Stomach (tissue), 9 donors: ENCODE measurements around the gene CELSR3. TPM values are rescaled to one million over a fixed set of nuclear protein-coding genes. Genes with fewer than 3 reads are reported as not detected.

ENCODE experiments used
- DNase-seq, 2 donors: peaks; one replicate each; pipeline versions ENCODE4 v3.0.0 to v3.0.0-alpha.2; 2013 to 2019
- H3K27ac ChIP-seq, 5 donors: fragments of 200-600 bp in 4 of 5; sonication (generic) in 4 of 5; one replicate each; pipeline ENCODE4 v1.5.1; 2013 to 2019; ENCODE audit warnings: mild to moderate bottlenecking in 1 of 5, moderate library complexity in 1 of 5
- H3K27me3 ChIP-seq, 3 donors: fragments of 200-600 bp; sonication (generic); one replicate each; pipeline ENCODE4 v1.5.1; 2017 to 2019; ENCODE audit warnings: mixed run types in 1 of 3
- H3K36me3 ChIP-seq, 4 donors: fragments of 200-600 bp; sonication (generic); 1 replicate in 3 of 4; 2 replicates in 1 of 4; pipeline ENCODE4 v1.5.1; 2016 to 2019
- H3K4me1 ChIP-seq, 4 donors: fragments of 200-600 bp; sonication (generic); one replicate each; pipeline ENCODE4 v1.5.1; 2016 to 2019
- H3K4me3 ChIP-seq, 4 donors: fragments of 200-600 bp; sonication (generic) in 3 of 4; one replicate each; pipeline ENCODE4 v1.5.1; 2016 to 2019; ENCODE audit warnings: mild to moderate bottlenecking in 1 of 4
- H3K9me3 ChIP-seq, 4 donors: fragments of 200-600 bp; sonication (generic); one replicate each; pipeline ENCODE4 v1.5.1; 2016 to 2019
- EP300 ChIP-seq: sonication (generic); formaldehyde crosslinking; IDR thresholded peaks from one replicate; pipeline ENCODE4 v1.6.1; 2017; ENCODE audit warnings: antibody characterized with exemption
- POLR2A ChIP-seq, 4 donors: fragments of 450-650 bp; IDR thresholded peaks; one replicate each; pipeline ENCODE4 v1.6.1; 2016; ENCODE audit warnings: antibody characterized with exemption in 4 of 4, control low read depth in 2 of 4, mild to moderate bottlenecking in 1 of 4, moderate library complexity in 1 of 4
- POLR2AphosphoS5 ChIP-seq, 3 donors: sonication (generic); formaldehyde crosslinking; IDR thresholded peaks; one replicate each; pipeline ENCODE4 v1.6.1; 2016; ENCODE audit warnings: antibody characterized with exemption in 3 of 3
- WGBS, 5 donors: extraction: QIAGEN DNeasy Blood & Tissue Kit in 3 of 5; methylation state at CpG; one replicate each; pipeline versions ENCODE4 v1.1.5 to v1.1.7; 2013 to 2018; 5-methylcytosine and 5-hydroxymethylcytosine counted together
- intact Hi-C: fragments of 100-400 bp; cut with DNase I; formaldehyde crosslinking; loops from one replicate; pipeline ENCODE4 v1.15.1; 2023; ENCODE audit warnings: low total_unique reads
- polyA plus RNA-seq, 3 donors: library from polyadenylated mRNA; stranded (reverse); fragments of 200-250 nt; gene quantifications; one replicate each; pipeline ENCODE4 v1.2.3, GENCODE V29; 2013
- total RNA-seq, 5 donors: library from RNA; depleted of rRNA; stranded (reverse); fragments of >200 nt; gene quantifications; one replicate each; pipeline versions ENCODE4 v1.1.0 to v1.2.3, GENCODE V29; 2014 to 2016
- TF ChIP-seq, protein P1 (sequence below), 7 experiments: fragments of 450-650 bp in 4 of 7; fragments of 200-600 bp in 3 of 7; sonication (generic) in 3 of 7; IDR thresholded peaks; one replicate each; pipeline ENCODE4 v1.5.1; 2016 to 2019; ENCODE audit warnings: antibody characterized with exemption in 7 of 7, control low read depth in 2 of 7, mild to moderate bottlenecking in 1 of 7
- donor health status: healthy with polysubstance abuse.
- donor health status: Bipolar disorder and iron deficiency.
- donor health status: healthy.

Gene CELSR3
- total and polyA plus RNA-seq, 8 donors = 0.15 to 2.3 (median 1.5) TPM; not detected in 1

DNA sequence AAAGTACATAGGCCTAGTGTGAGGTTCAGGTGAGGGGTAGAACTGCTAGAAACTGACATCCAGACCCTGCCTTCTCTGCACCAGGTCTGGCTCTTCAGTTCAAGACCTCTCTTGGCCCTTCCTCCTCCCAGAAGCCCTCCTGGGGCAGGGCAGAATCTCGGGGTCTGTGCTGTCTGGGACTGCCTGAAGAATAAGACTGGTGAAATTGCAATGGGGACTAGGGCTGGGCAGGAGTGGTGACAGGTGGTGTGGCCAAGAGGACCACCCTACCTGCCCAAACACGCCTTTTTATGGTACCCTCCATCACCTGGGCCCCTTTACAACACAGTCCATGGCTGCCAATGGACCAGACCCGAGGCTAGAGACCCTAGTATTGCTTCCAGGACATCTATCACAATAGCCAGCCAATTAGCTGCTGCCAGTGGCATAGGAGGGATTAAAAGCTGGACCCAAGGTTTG lies 24.6 kb upstream of the CELSR3 start:
- Histone ChIP-seq H3K4me3 (no peak overlapping the region), H3K9me3 (no peaks in the 10 kb centered on the region), H3K27me3 (no peaks in the 10 kb centered on the region), H3K4me1 (peaks cover 26 to 46% (median 40%) of the 10 kb centered on the region in 4 donors), H3K36me3 (peaks cover 51 to 59% (median 55%) of the 10 kb centered on the region in 4 donors), H3K27ac (peak overlapping the region in 3 of 5 donors; percentile 8 to 37 (median 11))
- intact Hi-C loops = no loop called here
- no peak for DNase-seq
- 0 to 71% (median 56%) methylated on average over 1 to 3 of the region's 3 CpGs for WGBS, 5 donors
- TF ChIP-seq EP300 (no peak), POLR2A (IDR thresholded peaks at IDR 0.05) (no peak), POLR2AphosphoS5 (IDR thresholded peaks at IDR 0.05) (no peak)
- TF ChIP-seq, protein P1, sequence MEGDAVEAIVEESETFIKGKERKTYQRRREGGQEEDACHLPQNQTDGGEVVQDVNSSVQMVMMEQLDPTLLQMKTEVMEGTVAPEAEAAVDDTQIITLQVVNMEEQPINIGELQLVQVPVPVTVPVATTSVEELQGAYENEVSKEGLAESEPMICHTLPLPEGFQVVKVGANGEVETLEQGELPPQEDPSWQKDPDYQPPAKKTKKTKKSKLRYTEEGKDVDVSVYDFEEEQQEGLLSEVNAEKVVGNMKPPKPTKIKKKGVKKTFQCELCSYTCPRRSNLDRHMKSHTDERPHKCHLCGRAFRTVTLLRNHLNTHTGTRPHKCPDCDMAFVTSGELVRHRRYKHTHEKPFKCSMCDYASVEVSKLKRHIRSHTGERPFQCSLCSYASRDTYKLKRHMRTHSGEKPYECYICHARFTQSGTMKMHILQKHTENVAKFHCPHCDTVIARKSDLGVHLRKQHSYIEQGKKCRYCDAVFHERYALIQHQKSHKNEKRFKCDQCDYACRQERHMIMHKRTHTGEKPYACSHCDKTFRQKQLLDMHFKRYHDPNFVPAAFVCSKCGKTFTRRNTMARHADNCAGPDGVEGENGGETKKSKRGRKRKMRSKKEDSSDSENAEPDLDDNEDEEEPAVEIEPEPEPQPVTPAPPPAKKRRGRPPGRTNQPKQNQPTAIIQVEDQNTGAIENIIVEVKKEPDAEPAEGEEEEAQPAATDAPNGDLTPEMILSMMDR (IDR thresholded peaks at IDR 0.05) = no peak

DNA sequence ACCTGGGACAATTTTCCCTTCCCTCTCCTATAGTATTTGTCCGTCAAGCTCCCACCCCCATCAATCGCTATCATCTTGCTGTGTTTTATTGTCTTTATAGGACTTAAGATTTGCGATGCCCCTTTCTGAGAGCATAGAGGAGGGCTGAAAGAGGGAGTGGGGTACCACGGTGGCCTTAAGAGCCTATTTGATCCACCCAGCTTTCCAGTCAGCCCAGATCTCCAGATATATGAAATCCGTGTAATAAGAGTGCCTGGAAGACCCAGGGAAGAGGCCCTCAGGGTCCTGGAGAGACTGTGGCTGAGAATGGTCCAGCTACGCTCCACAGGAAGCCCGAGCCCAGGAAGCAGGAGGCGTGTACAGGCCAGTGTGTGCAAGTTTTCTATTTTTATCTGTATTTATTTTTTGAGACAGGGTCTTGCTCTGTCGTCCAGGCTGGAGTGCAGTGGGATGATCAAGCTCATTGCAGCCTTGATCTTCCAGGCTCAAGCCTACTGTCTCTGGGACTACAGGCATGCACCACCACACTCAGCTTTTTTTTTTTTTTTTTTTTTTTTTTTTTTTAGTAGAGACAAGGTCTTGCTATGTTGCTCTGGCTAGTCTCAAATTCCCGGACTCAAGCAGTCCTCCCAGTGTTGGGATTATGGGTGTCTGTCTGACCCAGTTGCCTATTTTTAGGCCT lies 24.0 kb upstream of the CELSR3 start:
- H3K9me3 ChIP-seq = no peaks in the 10 kb centered on the region
- no peak for TF ChIP-seq POLR2A (IDR thresholded peaks at IDR 0.05)
- TF ChIP-seq, protein P1 (IDR thresholded peaks at IDR 0.05) = no peak
- no peak for TF ChIP-seq POLR2AphosphoS5 (IDR thresholded peaks at IDR 0.05)
- no peak for TF ChIP-seq EP300
- no peaks in the 10 kb centered on the region for H3K27me3 ChIP-seq
- DNase-seq = no peak
- WGBS, 5 donors = 40 to 61% (median 50%) methylated on average over 9 to 10 of the region's 10 CpGs
- H3K27ac ChIP-seq = peak overlapping the region in 4 of 5 donors; percentile 91 to 94 (median 91)
- intact Hi-C loops = no loop called here
- peaks cover 26 to 46% (median 40%) of the 10 kb centered on the region in 4 donors for H3K4me1 ChIP-seq
- peaks cover 51 to 59% (median 55%) of the 10 kb centered on the region in 4 donors for H3K36me3 ChIP-seq
- peak overlapping the region; percentile 71 to 96 (median 78) for H3K4me3 ChIP-seq

DNA sequence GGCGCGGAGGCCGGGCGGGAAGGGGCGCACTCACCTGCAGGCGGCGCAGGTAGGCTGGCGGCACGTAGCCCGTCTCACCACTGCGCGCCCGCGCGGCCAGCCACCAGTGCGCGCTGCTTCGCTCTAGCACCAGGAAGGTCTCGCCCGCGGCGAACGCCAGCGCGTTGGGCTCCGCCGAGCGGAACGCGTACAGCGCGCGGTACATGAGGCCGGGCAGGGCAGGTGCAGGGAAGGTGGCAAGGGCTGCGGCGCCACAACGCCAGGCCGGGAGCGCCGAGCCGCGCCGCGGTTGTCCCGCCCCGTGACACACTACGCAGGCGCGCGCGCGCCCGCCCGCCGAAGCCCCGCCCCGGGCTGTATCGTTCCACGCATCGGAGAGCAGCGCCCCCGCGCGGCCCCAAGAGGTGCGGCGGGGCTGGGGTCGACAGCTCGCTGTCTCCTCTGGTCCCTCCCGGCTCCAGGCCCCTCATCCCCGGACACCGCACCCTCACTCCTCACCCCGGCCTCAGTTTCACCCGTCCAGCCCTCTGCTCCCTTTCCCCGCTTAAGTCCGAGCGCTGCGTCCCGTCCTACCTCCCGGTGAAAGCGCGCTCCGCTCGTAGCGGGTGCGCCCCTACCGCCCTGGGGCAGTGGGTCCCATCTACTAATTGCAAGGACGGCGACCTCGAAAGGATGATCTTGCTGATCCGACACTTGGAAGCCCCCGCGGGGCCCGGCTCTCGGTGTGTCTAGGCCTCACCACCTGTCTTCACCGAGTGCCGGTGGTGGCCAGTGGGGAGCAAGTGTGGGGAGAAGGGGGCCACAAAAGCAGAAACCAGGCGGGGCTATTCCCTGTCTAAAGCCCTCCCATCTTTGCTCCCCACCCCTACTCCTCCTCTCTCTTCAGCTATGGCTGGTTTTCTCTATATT lies 23.2 kb upstream of the CELSR3 start, which contains the start of gene NCKIPSD:
TSS of gene NCKIPSD (minus strand) at position 313 of the 909 bp plus-strand sequence. CDS start at position 205, 108 bp downstream.
- no peaks in the 10 kb centered on the region for H3K9me3 ChIP-seq
- intact Hi-C loops = no loop called here
- H3K4me3 ChIP-seq = peak within 1 kb of the TSS; percentile 71 to 96 (median 78)
- TF ChIP-seq POLR2A (IDR thresholded peaks at IDR 0.05) = no peak
- TF ChIP-seq EP300 = no peak
- TF ChIP-seq POLR2AphosphoS5 (IDR thresholded peaks at IDR 0.05) = peak in 2 of 3 donors; percentile 87
- TF ChIP-seq, protein P1 (IDR thresholded peaks at IDR 0.05) = peak in 5 of 7 experiments; percentile 51 to 88 (median 79)
- peaks cover 53 to 59% (median 55%) of the 10 kb centered on the region in 4 donors for H3K36me3 ChIP-seq
- peak; percentile 94 to 96 for DNase-seq
- 0 to 2% (median 0%) methylated on average over 21 to 97 of the region's 97 CpGs for WGBS, 5 donors
- peak within 1 kb of the TSS; percentile 91 to 96 (median 91) for H3K27ac ChIP-seq
- no peaks in the 10 kb centered on the region for H3K27me3 ChIP-seq
- H3K4me1 ChIP-seq = peaks cover 26 to 46% (median 40%) of the 10 kb centered on the region in 4 donors

DNA sequence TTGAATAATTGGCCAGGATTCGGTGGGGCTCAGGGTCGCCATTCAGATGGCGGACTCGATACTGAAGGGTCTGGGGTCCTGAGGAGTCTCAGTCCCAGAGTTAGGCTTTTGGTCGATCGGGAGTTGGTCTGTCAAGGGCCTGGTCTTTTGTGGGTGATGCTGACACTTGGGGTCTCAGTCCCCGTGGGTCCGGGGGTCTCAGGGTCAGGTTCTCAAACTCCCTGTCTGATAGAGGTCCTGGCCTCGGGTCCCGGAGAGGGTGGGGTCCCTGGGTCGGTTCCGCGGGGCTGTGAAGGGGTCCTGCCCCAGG lies 22.6 kb upstream of the CELSR3 start:
- DNase-seq = no peak
- Histone ChIP-seq H3K27me3 (no peaks in the 10 kb centered on the region), H3K9me3 (no peaks in the 10 kb centered on the region), H3K36me3 (peaks cover 53 to 59% (median 55%) of the 10 kb centered on the region in 4 donors), H3K4me3 (peak overlapping the region; percentile 71 to 96 (median 78)), H3K4me1 (peaks cover 26 to 46% (median 40%) of the 10 kb centered on the region in 4 donors), H3K27ac (peak overlapping the region; percentile 91 to 96 (median 91))
- intact Hi-C loops = no loop called here
- WGBS, 5 donors = 7 to 24% (median 9%) methylated on average over 6 to 13 of the region's 13 CpGs
- TF ChIP-seq, protein P1 (IDR thresholded peaks at IDR 0.05) = peak in 2 of 7 experiments; percentile 10 to 41
- no peak for TF ChIP-seq POLR2AphosphoS5 (IDR thresholded peaks at IDR 0.05)
